Measurements from ENCODE around the gene NDUFB11.

Gene NDUFB11

DNA sequence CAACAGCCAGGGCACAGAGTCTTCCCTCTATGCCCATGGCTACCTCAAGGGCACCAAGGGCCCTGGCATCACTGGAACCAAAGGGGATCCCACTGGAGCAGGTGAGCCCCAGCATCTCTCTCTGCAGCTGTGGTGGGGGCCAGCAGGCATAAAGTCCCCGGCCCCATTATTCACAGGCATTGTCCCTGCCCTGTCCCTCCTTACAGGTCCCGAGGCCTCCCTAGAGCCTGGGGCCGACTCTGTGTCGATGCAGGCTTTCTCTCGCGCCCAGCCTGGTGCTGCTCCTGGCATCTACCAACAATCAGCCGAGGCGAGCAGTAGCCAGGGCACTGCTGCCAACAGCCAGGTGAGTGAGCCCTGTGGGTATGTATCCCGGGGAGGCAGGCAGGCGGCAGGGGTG, 36.8 kb upstream of the NDUFB11 start:
- Histone ChIP-seq H3K27me3 (ENCODE audit: control insufficient read depth, insufficient read depth, low read length) (peaks cover 6% of the 10 kb centered on the region), H3K4me1 (ENCODE audit: control insufficient read depth, insufficient read depth, low read length) (no peaks in the 10 kb centered on the region), H3K4me3 (ENCODE audit: low read length) (no peak overlapping the region), H3K9ac (ENCODE audit: low read length) (no peak overlapping the region), H3K36me3 (ENCODE audit: control insufficient read depth, insufficient read depth, low read length) (peaks cover 8% of the 10 kb centered on the region), H3K27ac (ENCODE audit: low read depth, low read length) (no peak overlapping the region)

DNA sequence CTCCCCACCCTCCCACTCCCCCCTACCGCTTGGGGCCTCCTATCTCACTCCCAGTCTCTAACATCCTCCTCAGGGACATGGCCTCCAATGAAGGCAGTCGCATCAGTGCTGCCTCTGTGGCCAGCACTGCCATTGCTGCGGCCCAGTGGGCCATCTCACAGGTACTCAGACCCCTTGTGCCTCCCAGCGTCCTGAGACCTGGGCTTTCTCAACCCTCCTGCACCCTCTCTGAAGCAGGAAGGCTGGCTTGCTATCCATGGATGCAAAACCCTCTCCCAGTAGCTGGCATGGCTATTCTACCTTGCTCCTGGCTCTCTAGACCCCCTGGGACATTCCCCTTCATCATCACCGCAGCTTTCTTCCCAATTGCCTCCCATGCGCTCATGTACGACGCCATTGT, 35.8 kb upstream of the NDUFB11 start:
- no peak overlapping the region for H3K27ac ChIP-seq (ENCODE audit: low read depth, low read length)

DNA sequence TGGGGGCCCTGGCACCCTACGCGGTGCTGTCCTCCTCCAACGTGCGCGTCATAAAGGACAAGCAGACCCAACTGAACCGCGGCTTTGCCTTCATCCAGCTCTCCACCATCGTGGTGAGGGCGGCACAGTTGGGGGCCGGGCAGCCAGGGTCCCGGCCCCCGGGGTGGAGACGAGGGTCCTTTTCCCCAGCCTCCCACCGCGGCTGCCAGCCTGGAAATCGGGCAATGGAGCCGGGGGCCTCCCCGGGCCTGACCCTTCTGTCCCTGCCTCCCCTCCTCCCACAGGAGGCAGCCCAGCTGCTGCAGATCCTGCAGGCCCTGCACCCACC, 35.4 kb upstream of the NDUFB11 start:
- no peaks in the 10 kb centered on the region for H3K4me1 ChIP-seq (ENCODE audit: control insufficient read depth, insufficient read depth, low read length)
- H3K9ac ChIP-seq (ENCODE audit: low read length): no peak overlapping the region
- peaks cover 9% of the 10 kb centered on the region for H3K36me3 ChIP-seq (ENCODE audit: control insufficient read depth, insufficient read depth, low read length)
- no peak overlapping the region for H3K4me3 ChIP-seq (ENCODE audit: low read length)
- peaks cover 6% of the 10 kb centered on the region for H3K27me3 ChIP-seq (ENCODE audit: control insufficient read depth, insufficient read depth, low read length)
- H3K27ac ChIP-seq (ENCODE audit: low read depth, low read length): no peak overlapping the region

More for the DNA sequence above, 35.8 kb upstream of the NDUFB11 start:
- Histone ChIP-seq H3K9ac (ENCODE audit: low read length) (no peak overlapping the region), H3K4me1 (ENCODE audit: control insufficient read depth, insufficient read depth, low read length) (no peaks in the 10 kb centered on the region), H3K27me3 (ENCODE audit: control insufficient read depth, insufficient read depth, low read length) (peaks cover 6% of the 10 kb centered on the region), H3K36me3 (ENCODE audit: control insufficient read depth, insufficient read depth, low read length) (peaks cover 9% of the 10 kb centered on the region), H3K4me3 (ENCODE audit: low read length) (no peak overlapping the region)

DNA sequence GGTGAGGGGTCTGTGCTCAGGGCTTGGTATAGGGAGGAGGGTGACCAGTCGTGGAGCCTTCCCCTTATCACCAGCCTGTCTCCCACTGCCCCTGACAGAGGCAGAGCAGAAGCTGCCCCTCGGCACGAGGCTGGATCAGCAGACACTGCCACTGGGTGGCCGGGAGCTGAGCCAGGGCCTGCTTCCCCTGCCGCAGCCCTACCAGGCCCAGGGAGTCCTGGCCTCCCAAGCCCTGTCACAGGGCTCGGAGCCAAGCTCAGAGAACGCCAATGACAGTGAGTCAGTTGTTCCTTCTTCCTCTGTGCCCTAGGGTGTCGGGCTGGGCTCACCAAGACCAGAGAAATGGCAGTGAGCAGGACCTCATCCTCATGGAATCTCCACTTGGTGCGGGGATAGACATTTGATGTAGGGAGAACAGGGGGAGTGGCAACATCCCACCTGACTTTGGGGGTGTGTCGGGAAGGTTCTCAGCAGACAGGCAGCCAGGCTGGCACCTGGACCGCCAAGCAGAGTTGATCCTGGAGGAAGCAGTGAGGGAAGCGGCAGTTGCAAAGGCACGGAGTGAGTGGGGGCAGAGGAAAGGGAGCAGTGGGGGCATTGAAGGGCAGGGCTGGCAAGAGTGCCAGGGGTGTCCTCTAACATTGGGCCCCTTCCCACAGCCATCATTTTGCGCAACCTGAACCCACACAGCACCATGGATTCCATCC, 34.9 kb upstream of the NDUFB11 start:
- no peak overlapping the region for H3K9ac ChIP-seq (ENCODE audit: low read length)
- H3K4me1 ChIP-seq (ENCODE audit: control insufficient read depth, insufficient read depth, low read length): no peaks in the 10 kb centered on the region
- no peak overlapping the region for H3K4me3 ChIP-seq (ENCODE audit: low read length)
- H3K27me3 ChIP-seq (ENCODE audit: control insufficient read depth, insufficient read depth, low read length): peaks cover 6% of the 10 kb centered on the region
- H3K36me3 ChIP-seq (ENCODE audit: control insufficient read depth, insufficient read depth, low read length): peaks cover 7% of the 10 kb centered on the region
- no peak overlapping the region for H3K27ac ChIP-seq (ENCODE audit: low read depth, low read length)

DNA sequence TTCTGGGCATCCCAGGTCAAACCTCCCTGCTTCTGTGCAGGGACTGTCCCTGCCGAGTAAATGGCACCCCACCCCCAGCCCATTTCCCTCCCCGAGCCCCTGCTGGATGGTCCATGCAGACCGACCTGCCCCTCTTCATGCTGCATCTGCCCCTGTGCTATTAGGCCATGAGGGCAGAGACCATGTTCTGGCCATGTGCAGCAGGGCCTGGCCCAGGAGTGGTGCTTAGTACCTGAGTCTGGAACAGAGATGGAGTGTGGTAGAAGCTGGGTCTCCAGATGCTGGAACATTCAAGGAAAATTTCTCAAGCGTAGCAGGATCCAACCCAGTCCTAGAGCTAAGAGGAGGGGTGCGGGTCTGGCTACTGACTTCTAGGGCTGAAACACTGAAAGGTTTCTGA, 33.8 kb upstream of the NDUFB11 start:
- Histone ChIP-seq H3K9ac (ENCODE audit: low read length) (no peak overlapping the region), H3K4me1 (ENCODE audit: control insufficient read depth, insufficient read depth, low read length) (no peaks in the 10 kb centered on the region), H3K36me3 (ENCODE audit: control insufficient read depth, insufficient read depth, low read length) (peaks cover 7% of the 10 kb centered on the region), H3K27ac (ENCODE audit: low read depth, low read length) (no peak overlapping the region), H3K4me3 (ENCODE audit: low read length) (no peak overlapping the region), H3K27me3 (ENCODE audit: control insufficient read depth, insufficient read depth, low read length) (peaks cover 6% of the 10 kb centered on the region)

DNA sequence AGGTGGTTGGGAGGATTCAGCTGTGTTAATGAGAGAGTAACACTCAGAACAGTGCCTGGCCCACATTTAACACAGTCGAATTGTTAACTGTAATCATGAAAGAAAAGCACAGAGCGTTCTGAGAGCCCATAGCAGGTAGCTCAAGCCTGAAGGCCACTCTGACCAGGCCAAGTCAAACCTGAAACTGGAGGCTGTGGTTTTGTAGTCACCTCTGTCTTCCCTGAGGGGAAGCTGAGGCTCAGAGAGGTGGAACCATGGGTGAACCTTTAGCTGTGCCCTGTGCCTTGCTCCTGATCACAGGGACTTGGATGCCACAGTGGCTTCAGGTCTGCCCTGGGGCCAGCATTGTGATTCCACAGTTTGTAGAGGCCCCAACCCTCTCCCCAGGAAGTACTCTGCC, 32.6 kb upstream of the NDUFB11 start:
- Histone ChIP-seq H3K4me3 (ENCODE audit: low read length) (no peak overlapping the region), H3K27me3 (ENCODE audit: control insufficient read depth, insufficient read depth, low read length) (peaks cover 2% of the 10 kb centered on the region), H3K4me1 (ENCODE audit: control insufficient read depth, insufficient read depth, low read length) (no peaks in the 10 kb centered on the region), H3K36me3 (ENCODE audit: control insufficient read depth, insufficient read depth, low read length) (peaks cover 8% of the 10 kb centered on the region), H3K9ac (ENCODE audit: low read length) (no peak overlapping the region), H3K27ac (ENCODE audit: low read depth, low read length) (no peak overlapping the region)

DNA sequence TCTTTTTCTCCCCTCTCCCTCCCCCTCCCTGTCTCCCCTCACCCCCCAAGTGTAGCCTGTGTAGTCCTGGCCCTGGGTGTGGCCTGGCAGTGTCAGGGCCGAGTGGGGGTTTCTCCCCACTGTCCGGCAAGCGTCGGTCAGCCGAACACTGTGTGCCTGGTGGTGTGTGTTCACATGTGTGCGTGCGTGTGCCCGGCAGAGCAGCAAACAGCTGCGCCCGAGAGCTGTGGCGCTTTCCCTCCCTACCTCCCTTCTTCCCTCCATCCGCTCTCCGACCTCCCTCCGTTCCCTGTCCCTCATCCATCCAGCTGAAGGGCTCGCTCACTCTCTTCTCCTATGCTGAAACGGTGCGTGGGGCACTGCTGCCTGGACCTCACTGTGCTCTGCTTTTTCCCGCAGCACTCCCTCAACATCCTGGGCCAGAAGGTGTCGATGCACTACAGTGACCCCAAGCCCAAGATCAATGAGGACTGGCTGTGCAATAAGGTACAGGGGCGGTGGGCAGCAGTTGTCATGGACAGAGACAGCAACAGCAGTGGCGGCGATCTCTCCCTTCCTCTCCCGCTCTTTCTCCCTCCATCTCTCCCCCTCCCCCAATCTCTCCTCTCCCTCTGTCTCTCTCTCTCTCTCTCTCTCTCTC, 31.7 kb upstream of the NDUFB11 start:
- H3K9ac ChIP-seq (ENCODE audit: low read length): no peak overlapping the region
- H3K4me3 ChIP-seq (ENCODE audit: low read length): no peak overlapping the region
- H3K36me3 ChIP-seq (ENCODE audit: control insufficient read depth, insufficient read depth, low read length): peaks cover 8% of the 10 kb centered on the region
- H3K4me1 ChIP-seq (ENCODE audit: control insufficient read depth, insufficient read depth, low read length): no peaks in the 10 kb centered on the region
- H3K27me3 ChIP-seq (ENCODE audit: control insufficient read depth, insufficient read depth, low read length): no peaks in the 10 kb centered on the region
- H3K27ac ChIP-seq (ENCODE audit: low read depth, low read length): no peak overlapping the region

DNA sequence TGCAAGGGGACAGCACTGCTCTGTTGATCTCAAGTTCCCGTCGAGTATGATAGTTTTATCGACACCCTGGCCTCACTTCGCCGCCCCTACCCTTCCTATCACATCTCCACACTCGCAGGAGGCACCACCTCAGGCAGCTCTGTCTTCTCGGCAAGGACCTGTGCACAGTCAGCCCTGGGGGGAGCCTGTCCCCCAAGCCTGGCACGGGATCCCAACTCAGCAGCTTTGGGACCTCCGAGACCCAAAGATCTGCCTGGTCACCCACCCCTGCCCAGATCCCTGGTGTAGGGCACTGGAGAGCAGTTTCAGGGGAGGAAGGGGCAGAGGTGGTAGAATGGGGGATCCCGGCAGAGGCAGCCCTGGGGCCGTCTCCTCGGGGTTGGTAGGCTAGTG, 31.1 kb upstream of the NDUFB11 start:
- H3K9ac ChIP-seq (ENCODE audit: low read length): no peak overlapping the region
- H3K27ac ChIP-seq (ENCODE audit: low read depth, low read length): no peak overlapping the region
- H3K4me1 ChIP-seq (ENCODE audit: control insufficient read depth, insufficient read depth, low read length): no peaks in the 10 kb centered on the region
- H3K4me3 ChIP-seq (ENCODE audit: low read length): no peak overlapping the region
- H3K27me3 ChIP-seq (ENCODE audit: control insufficient read depth, insufficient read depth, low read length): no peaks in the 10 kb centered on the region
- H3K36me3 ChIP-seq (ENCODE audit: control insufficient read depth, insufficient read depth, low read length): peaks cover 8% of the 10 kb centered on the region

DNA sequence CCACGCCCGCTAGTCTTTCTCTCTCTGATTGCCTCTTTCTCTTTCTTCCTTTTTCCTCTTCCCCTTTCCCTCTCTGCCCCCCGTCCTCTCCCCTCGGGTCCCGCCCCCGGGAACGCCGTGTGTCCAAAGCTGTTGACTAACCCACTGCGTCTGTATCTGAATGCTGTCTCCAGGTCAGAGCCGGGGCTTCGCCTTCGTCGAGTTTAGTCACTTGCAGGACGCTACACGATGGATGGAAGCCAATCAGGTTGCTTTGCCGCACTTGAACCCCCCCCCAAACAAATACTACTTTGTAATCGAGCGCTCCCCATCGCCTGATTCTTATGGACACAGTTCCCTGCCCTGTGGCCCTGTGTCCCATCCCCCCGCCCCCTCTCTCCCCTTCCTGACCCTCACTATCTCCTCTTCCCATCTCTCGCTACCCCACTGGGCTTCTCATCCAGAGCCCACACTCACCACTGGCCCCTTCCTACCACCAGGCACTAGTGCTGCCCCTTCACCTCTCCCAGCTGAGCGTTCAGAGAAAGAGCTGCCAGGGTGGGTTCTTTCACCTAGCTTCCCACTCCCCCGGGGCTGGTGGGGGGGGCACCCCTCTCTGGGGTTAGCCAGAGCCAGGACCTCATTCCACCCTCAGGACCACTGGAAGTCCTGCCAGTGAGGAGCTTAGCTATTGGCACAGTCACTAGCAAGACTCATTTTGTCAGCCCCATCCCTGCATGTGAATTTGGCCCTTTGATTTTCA, 30.5 kb upstream of the NDUFB11 start:
- Histone ChIP-seq H3K9ac (ENCODE audit: low read length) (no peak overlapping the region), H3K4me3 (ENCODE audit: low read length) (no peak overlapping the region), H3K27me3 (ENCODE audit: control insufficient read depth, insufficient read depth, low read length) (no peaks in the 10 kb centered on the region), H3K4me1 (ENCODE audit: control insufficient read depth, insufficient read depth, low read length) (no peaks in the 10 kb centered on the region), H3K36me3 (ENCODE audit: control insufficient read depth, insufficient read depth, low read length) (peaks cover 11% of the 10 kb centered on the region), H3K27ac (ENCODE audit: low read depth, low read length) (no peak overlapping the region)

DNA sequence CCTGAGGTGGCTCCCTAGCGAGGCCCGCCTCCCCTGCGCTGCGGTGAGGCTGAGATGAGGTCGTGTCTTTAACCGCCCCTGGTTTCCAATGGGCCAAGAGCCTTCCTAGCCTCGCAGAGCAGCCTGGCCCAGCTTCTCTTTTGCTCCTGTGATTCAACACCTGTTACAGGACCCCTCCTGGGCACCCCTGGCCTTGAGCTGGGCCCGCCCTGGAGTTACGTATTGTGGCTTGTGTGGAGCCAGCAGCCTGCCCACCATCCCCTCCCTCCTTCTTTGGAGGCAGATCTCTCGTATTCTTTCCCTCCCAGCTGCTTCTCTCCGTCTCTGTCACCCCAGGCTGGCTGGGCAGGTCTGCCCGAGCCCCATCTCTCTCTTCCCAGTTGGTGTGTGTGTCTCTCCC, 29.9 kb upstream of the NDUFB11 start:
- no peak overlapping the region for H3K4me3 ChIP-seq (ENCODE audit: low read length)

DNA sequence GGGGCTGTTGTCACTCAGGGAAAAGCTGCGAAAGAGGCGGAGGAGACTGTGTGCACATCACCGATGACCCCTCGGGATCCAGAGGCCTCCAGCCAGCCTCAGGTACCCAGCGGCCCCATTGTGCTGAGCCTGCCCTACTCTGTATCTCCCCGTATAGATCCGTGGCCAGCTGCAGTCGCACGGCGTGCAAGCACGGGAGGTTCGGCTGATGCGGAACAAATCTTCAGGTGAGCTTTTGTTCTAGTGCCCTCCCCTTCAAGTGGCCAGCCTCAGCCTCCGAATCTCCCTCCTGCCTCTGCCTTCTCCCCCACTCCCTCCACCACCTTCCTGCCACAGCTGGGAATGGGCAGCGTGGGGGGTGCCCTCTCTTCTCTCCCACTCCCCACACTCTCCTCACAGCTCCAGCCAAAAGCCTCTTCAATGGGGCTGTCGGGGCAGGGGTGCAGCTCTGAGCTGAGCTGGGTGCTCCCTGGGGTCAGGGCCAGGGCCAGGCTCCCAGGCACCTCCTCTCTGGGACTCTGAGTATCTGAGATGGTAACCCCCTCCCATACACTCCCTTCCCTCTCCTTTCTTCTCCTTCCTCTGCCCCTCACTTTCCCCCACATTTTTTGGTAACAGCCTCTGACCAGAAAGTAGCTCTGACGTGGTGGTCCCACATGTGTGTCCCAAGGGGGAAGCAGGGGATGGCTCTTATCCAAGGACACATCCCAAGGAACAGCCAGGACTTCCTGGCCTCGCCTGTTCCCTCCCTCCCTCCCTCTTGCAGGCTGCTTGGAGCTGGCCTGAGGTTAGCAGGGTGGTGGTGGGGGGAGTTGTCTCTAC, 28.7 kb upstream of the NDUFB11 start:
- Histone ChIP-seq H3K27me3 (ENCODE audit: control insufficient read depth, insufficient read depth, low read length) (no peaks in the 10 kb centered on the region), H3K36me3 (ENCODE audit: control insufficient read depth, insufficient read depth, low read length) (peaks cover 11% of the 10 kb centered on the region), H3K27ac (ENCODE audit: low read depth, low read length) (no peak overlapping the region), H3K4me1 (ENCODE audit: control insufficient read depth, insufficient read depth, low read length) (no peaks in the 10 kb centered on the region), H3K9ac (ENCODE audit: low read length) (no peak overlapping the region), H3K4me3 (ENCODE audit: low read length) (no peak overlapping the region)

More for the DNA sequence above, 29.9 kb upstream of the NDUFB11 start:
- H3K27me3 ChIP-seq (ENCODE audit: control insufficient read depth, insufficient read depth, low read length): no peaks in the 10 kb centered on the region
- H3K36me3 ChIP-seq (ENCODE audit: control insufficient read depth, insufficient read depth, low read length): peaks cover 11% of the 10 kb centered on the region
- H3K27ac ChIP-seq (ENCODE audit: low read depth, low read length): no peak overlapping the region
- no peaks in the 10 kb centered on the region for H3K4me1 ChIP-seq (ENCODE audit: control insufficient read depth, insufficient read depth, low read length)
- no peak overlapping the region for H3K9ac ChIP-seq (ENCODE audit: low read length)

DNA sequence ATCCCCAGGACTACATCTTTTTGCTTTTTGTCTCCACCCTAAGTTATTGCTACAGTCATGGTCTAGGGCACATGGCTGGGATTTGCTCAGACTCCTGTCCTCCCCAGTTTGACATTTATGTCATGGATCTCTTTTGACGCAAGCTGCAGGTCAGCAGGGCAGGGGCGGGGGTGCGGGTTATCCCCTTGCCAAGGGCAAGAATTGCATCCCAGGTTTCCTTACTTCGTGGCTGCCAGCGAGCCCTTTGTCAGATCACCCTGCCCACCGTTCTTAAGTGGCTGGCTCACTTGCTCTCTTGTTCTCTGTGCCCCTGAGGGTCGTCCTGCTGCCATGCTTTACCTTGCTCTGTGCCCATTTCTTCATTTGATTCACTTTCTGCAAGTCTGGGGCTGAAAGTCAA, 28.0 kb upstream of the NDUFB11 start:
- Histone ChIP-seq H3K4me3 (ENCODE audit: low read length) (no peak overlapping the region), H3K9ac (ENCODE audit: low read length) (no peak overlapping the region), H3K27me3 (ENCODE audit: control insufficient read depth, insufficient read depth, low read length) (no peaks in the 10 kb centered on the region), H3K4me1 (ENCODE audit: control insufficient read depth, insufficient read depth, low read length) (no peaks in the 10 kb centered on the region), H3K27ac (ENCODE audit: low read depth, low read length) (no peak overlapping the region), H3K36me3 (ENCODE audit: control insufficient read depth, insufficient read depth, low read length) (peaks cover 11% of the 10 kb centered on the region)
